Endothelial cell (in vitro differentiated cells): ENCODE measurements around the gene LAMTOR1. TPM values are rescaled to one million over a fixed set of nuclear protein-coding genes. Genes with fewer than 3 reads are reported as not detected.
"Not testable (repeated sequence)": the region's sequence is repeated elsewhere in the genome, so short reads cannot be mapped to it uniquely, and the experiment has no call there.

Source experiments
- DNase-seq: peaks from one replicate; pipeline ENCODE4 v3.0.0; 2021; ENCODE audit warnings: low spot score
- H3K27ac Mint-ChIP-seq: one replicate; pipeline ENCODE4 v1.8.0; 2021; ENCODE audit warnings: mixed read lengths, inconsistent platforms; ENCODE audit not compliant: unreplicated experiment
- H3K27me3 Mint-ChIP-seq: one replicate; pipeline ENCODE4 v1.8.0; 2021; ENCODE audit warnings: mild to moderate bottlenecking, moderate library complexity, mixed read lengths, inconsistent platforms; ENCODE audit not compliant: unreplicated experiment
- H3K36me3 Mint-ChIP-seq: one replicate; pipeline ENCODE4 v1.8.0; 2021; ENCODE audit warnings: mild to moderate bottlenecking, low read depth, mixed read lengths, inconsistent platforms; ENCODE audit not compliant: unreplicated experiment
- H3K4me1 Mint-ChIP-seq: one replicate; pipeline ENCODE4 v1.8.0; 2021; ENCODE audit warnings: mild to moderate bottlenecking, mixed read lengths, inconsistent platforms; ENCODE audit not compliant: unreplicated experiment
- H3K4me3 Mint-ChIP-seq: one replicate; pipeline ENCODE4 v1.8.0; 2021; ENCODE audit warnings: mild to moderate bottlenecking, mixed read lengths, inconsistent platforms; ENCODE audit not compliant: unreplicated experiment
- H3K9me3 Mint-ChIP-seq: one replicate; pipeline ENCODE4 v1.8.0; 2021; ENCODE audit warnings: mixed read lengths, inconsistent platforms; ENCODE audit not compliant: unreplicated experiment
- CTCF ChIP-seq: fragments of 200-600 bp; sonication (generic); IDR thresholded peaks from one replicate; pipeline ENCODE4 v1.5.0; 2021; ENCODE audit warnings: antibody characterized with exemption; ENCODE audit not compliant: unreplicated experiment
- long read RNA-seq: library from polyadenylated mRNA; unstranded; transcript quantifications from one replicate; pipeline ENCODE4 v2.0.0, GENCODE V29; 2020; ENCODE audit not compliant: unreplicated experiment
- total RNA-seq: library from RNA; stranded (reverse); fragmentation: NEBNext Ultra II Directional; extraction: Animal tissue kit (Norgen Biotek cat#: 25700); gene quantifications from one replicate; pipeline ENCODE4 v1.2.1, GENCODE V29; 2021; ENCODE audit not compliant: unreplicated experiment

Gene LAMTOR1
- total RNA-seq, result 105 TPM
- long read RNA-seq, transcript LAMTOR1-201 (5 exons, 1,179 nt), result major isoform, 112 of 125 reads
- long read RNA-seq, partial matches to known transcripts, result 9 of 125 reads
- long read RNA-seq, other reads (novel, unspliced or antisense), result 3 of 125 reads

GRCh38 chr11:72102946-72103753 is at the start of gene LAMTOR1:
LAMTOR1 (minus strand) TSS chr11:72103297; CDS start chr11:72103224, 73 bp downstream.
- peak; percentile 97 for DNase-seq
- Mint-ChIP-seq H3K36me3 (peaks cover 28% of the 10 kb centered on the region), H3K4me1 (peaks cover 39% of the 10 kb centered on the region), H3K4me3 (peak within 1 kb of the TSS; percentile 93), H3K9me3 (no peaks in the 10 kb centered on the region), H3K27ac (peak within 1 kb of the TSS; percentile 98), H3K27me3 (peaks cover 30% of the 10 kb centered on the region)
- TF ChIP-seq CTCF, result peak; percentile 82

- TF ChIP-seq CTCF, result no peak
- no peaks in the 10 kb centered on the region for H3K27me3 Mint-ChIP-seq
- no peak overlapping the region for H3K27ac Mint-ChIP-seq
- no peak for DNase-seq
- H3K36me3 Mint-ChIP-seq, result no peaks in the 10 kb centered on the region
- no peaks in the 10 kb centered on the region for H3K9me3 Mint-ChIP-seq
- no peak overlapping the region for H3K4me3 Mint-ChIP-seq
- H3K4me1 Mint-ChIP-seq, result no peaks in the 10 kb centered on the region
Measured at GRCh38 chr11:72150882-72151281, 47.8 kb upstream of the LAMTOR1 start.

DNA sequence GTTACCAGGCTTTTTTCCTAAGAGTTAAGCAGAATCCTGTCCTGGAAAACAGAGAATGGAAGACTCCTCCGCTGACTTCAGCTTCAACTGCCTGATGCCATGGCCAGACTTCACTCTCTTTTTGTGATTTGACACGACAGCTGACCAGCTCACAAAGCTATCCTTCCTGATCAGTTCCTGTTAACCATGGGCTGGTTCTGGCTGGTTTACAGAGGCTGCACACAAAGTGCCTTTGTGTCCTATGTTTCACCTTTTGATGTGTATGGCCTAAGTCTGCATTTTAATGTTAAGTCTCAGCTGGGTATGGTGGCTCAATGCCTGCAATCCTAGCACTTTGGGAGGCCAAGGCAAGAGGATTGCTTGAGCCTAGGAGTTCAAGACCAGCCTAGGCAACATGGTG is 43.5 kb upstream of the LAMTOR1 start:
- Mint-ChIP-seq H3K27me3 (no peaks in the 10 kb centered on the region), H3K9me3 (no peaks in the 10 kb centered on the region), H3K36me3 (no peaks in the 10 kb centered on the region), H3K4me1 (no peaks in the 10 kb centered on the region), H3K4me3 (no peak overlapping the region), H3K27ac (no peak overlapping the region)
- no peak for TF ChIP-seq CTCF
- DNase-seq, result no peak

- no peak for DNase-seq
- no peak overlapping the region for H3K27ac Mint-ChIP-seq
- no peak overlapping the region for H3K4me3 Mint-ChIP-seq
- no peaks in the 10 kb centered on the region for H3K9me3 Mint-ChIP-seq
- H3K27me3 Mint-ChIP-seq, result no peaks in the 10 kb centered on the region
- H3K36me3 Mint-ChIP-seq, result no peaks in the 10 kb centered on the region
- no peak for TF ChIP-seq CTCF
- H3K4me1 Mint-ChIP-seq, result no peaks in the 10 kb centered on the region
Measured at GRCh38 chr11:72144807-72145565, 41.9 kb upstream of the LAMTOR1 start.

DNA sequence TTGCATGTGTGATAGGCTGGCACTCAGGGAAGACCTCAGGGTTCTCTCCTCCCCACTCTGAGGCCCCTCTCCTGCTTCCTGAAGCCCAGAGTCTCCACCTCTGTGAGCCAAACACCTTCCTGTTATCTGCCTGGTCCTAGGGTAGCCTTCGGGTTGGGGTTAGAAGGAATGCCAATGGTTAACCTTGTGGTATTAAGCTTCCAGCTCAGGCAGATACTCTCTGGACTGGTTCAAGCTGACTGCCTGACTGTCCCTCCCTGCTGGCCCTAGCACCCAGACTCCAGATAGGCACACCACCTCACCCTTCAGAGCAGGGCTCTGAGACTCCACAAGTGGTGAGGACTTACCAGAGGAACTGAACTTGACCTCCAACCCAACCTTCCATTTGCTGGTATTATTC is 39.4 kb upstream of the LAMTOR1 start:
- not testable (repeated sequence) for H3K4me3 Mint-ChIP-seq, H3K4me1 Mint-ChIP-seq, H3K27me3 Mint-ChIP-seq, DNase-seq, H3K9me3 Mint-ChIP-seq, H3K36me3 Mint-ChIP-seq, H3K27ac Mint-ChIP-seq

- not testable (repeated sequence) for H3K4me3 Mint-ChIP-seq, H3K27me3 Mint-ChIP-seq, DNase-seq, H3K36me3 Mint-ChIP-seq, H3K27ac Mint-ChIP-seq, H3K4me1 Mint-ChIP-seq, H3K9me3 Mint-ChIP-seq
Measured at GRCh38 chr11:72142086-72142485, 39.0 kb upstream of the LAMTOR1 start.
